ENCODE results near the gene MITF. TPM values are rescaled to one million over a fixed set of nuclear protein-coding genes. Genes with fewer than 3 reads are reported as not detected.

MITF gene
- total RNA-seq, result 3.0 and 6.0 TPM in 2 replicates

GRCh38 chr3:69739204-69740102 lies at the start of gene MITF:
Gene MITF, plus strand, starts transcription at chr3:69739464. Its CDS starts 134 bp downstream, at chr3:69739598.

GRCh38 chr3:69999140-70000027 lies 260.1 kb downstream of the MITF start, which contains the start of gene SAMMSON:
Gene SAMMSON, plus strand, starts transcription at chr3:69999733.

